GM10248 (cell line): ENCODE measurements around the gene PLCH2.

ENCODE experiments used
- CTCF ChIA-PET: fragments of 300-600 bp; sonication (Branson Sonifier 250); formaldehyde crosslinking; extraction: SDS; loops from one replicate; lab custom pipeline; 2021; ENCODE audit warnings: antibody characterized with exemption; lab: Yijun Ruan, JAX
- POLR2A ChIA-PET: fragments of 350-650 bp; sonication (Branson Sonifier 250); formaldehyde crosslinking; extraction: SDS; loops from one replicate; lab custom pipeline; 2020; ENCODE audit warnings: antibody characterized with exemption; lab: Yijun Ruan, JAX
- DNase-seq: peaks from one replicate; pipeline ENCODE4 v3.0.0; 2012; ENCODE audit errors: extremely low spot score
- TF ChIP-seq, protein P1 (sequence below): IDR thresholded peaks from 2 replicates; pipeline ENCODE4 v1.5.1; 2012; ENCODE audit warnings: mild to moderate bottlenecking, low read depth; ENCODE audit errors: extremely low read depth, missing control alignments, control extremely low read depth

Gene PLCH2

DNA sequence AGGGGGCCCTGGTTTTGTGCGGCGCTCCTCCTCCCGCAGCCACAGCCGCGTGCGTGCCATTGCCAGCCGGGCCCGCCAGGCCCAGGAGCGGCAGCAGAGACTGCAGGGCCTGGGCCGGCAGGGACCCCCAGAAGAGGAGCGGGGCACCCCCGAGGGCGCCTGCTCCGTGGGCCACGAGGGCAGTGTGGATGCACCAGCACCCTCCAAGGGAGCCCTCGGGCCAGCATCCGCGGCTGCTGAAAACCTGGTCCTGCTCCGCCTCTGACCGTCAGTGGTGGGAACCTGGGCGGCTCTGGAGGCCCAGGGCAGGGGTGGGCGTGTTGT is 28.8 kb downstream of the PLCH2 start:
- POLR2A ChIA-PET = no interaction called here
- no peak for DNase-seq
- TF ChIP-seq, protein P1, sequence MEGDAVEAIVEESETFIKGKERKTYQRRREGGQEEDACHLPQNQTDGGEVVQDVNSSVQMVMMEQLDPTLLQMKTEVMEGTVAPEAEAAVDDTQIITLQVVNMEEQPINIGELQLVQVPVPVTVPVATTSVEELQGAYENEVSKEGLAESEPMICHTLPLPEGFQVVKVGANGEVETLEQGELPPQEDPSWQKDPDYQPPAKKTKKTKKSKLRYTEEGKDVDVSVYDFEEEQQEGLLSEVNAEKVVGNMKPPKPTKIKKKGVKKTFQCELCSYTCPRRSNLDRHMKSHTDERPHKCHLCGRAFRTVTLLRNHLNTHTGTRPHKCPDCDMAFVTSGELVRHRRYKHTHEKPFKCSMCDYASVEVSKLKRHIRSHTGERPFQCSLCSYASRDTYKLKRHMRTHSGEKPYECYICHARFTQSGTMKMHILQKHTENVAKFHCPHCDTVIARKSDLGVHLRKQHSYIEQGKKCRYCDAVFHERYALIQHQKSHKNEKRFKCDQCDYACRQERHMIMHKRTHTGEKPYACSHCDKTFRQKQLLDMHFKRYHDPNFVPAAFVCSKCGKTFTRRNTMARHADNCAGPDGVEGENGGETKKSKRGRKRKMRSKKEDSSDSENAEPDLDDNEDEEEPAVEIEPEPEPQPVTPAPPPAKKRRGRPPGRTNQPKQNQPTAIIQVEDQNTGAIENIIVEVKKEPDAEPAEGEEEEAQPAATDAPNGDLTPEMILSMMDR = no peak
- CTCF ChIA-PET = no interaction called here

DNA sequence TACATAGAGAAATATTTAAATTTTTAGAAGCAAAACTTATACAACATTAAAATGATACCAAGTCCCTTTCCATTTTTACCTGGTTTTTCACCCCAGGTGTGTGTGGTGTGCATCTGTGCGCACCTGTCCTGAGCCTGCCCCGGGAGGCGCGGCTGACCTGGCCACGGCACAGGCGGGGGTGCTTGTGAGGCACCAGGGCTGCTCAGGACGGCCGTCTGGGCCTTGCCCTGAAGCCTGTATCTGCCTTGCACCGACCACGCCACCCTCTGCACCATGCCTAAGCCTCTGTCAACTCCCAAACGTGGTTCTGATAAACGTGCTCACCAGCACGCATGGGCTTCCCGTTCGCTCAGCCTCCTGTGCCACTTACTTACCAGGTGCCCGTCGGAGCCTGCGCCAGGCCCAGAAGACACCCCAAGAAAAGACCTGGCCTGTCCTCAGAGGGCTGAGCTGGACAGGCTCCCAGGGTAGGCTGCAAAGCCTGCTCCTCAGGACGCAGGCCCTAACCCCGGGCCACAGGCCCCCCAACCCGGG is 29.4 kb downstream of the PLCH2 start:
- DNase-seq = no peak
- TF ChIP-seq, protein P1 = no peak
- ChIA-PET POLR2A (no interaction called here), CTCF (interaction anchor here (0.7 kb wide), 1 partner anchor 15 kb away, joined by 3 read pairs; no protein-coding TSS in a partner anchor)

GRCh38 chr1:2506007-2506860 is 30.1 kb downstream of the PLCH2 start:
- TF ChIP-seq, protein P1 = no peak
- ChIA-PET POLR2A (interaction anchor here (0.6 kb wide), 1 partner anchor 41 kb away, joined by 3 read pairs; no protein-coding TSS in a partner anchor), CTCF (interaction anchor here (0.7 to 1.6 kb wide), 4 partner anchors 14 to 20 kb away, joined by 3 read pairs; partner anchors contain the start of gene PANK4)
- no peak for DNase-seq

DNA sequence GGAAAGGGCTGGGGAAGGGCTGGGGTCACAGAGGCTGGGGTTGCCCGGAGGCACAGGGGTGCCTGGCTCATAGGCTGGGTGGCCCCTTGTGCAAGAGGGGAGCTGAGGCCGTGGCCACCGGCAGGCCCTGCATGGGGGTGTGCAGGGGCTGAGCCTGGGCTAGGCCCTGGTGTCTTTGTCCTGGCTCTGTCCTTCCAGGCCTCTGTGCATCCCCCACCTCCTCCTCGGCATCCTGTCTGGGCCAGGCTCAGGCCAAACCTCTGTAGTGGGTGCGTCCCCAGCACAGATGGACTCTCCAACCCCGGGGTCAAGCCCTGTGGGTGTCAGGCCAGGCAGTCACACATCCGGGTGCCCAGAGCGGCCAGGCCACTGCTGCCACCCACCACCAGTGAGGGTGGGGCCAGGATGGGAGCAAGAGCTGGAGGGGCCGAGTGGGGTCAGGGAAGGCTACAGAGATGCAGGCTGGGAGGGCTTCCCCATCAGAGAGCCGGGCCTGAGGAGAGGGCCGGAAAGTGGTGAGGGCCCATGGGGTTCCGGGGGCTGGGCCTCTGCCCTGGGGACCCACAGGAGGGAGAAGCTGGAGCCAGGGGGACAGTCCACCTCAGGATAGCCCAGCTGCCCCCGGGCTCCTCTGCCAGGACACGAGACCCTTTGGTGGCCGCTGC is 30.9 kb downstream of the PLCH2 start:
- POLR2A ChIA-PET = interaction anchor here (0.6 kb wide), 1 partner anchor 40 kb away, joined by 3 read pairs; no protein-coding TSS in a partner anchor
- TF ChIP-seq, protein P1 = no peak
- CTCF ChIA-PET = interaction anchor here (0.8 to 1.6 kb wide), 3 partner anchors 13 to 19 kb away, joined by 3 read pairs; partner anchors contain the start of gene PANK4
- DNase-seq = no peak

- TF ChIP-seq, protein P1 = no peak
- DNase-seq = no peak
- ChIA-PET CTCF (interaction anchor here (1.1 to 1.6 kb wide), 2 partner anchors 12 to 20 kb away, joined by 3 read pairs; no protein-coding TSS in a partner anchor), POLR2A (no interaction called here)
Observed at GRCh38 chr1:2507744-2508155, 31.7 kb downstream of the PLCH2 start.

GRCh38 chr1:2508180-2508579 is 32.1 kb downstream of the PLCH2 start:
- ChIA-PET POLR2A (no interaction called here), CTCF (interaction anchor here (1.6 kb wide), 1 partner anchor 20 kb away, joined by 3 read pairs; no protein-coding TSS in a partner anchor)
- TF ChIP-seq, protein P1 = no peak
- no peak for DNase-seq
